GM18519 (cell line): Measurements from ENCODE around the gene BNC2.

Experiments
- ATAC-seq: cut with Tn5 transposase; IDR thresholded peaks from one replicate; pipeline ENCODE4 v1.9.1; 2021; ENCODE audit warnings: mild to moderate bottlenecking, moderate library complexity; ENCODE audit not compliant: unreplicated experiment, low FRiP score

BNC2 gene

DNA sequence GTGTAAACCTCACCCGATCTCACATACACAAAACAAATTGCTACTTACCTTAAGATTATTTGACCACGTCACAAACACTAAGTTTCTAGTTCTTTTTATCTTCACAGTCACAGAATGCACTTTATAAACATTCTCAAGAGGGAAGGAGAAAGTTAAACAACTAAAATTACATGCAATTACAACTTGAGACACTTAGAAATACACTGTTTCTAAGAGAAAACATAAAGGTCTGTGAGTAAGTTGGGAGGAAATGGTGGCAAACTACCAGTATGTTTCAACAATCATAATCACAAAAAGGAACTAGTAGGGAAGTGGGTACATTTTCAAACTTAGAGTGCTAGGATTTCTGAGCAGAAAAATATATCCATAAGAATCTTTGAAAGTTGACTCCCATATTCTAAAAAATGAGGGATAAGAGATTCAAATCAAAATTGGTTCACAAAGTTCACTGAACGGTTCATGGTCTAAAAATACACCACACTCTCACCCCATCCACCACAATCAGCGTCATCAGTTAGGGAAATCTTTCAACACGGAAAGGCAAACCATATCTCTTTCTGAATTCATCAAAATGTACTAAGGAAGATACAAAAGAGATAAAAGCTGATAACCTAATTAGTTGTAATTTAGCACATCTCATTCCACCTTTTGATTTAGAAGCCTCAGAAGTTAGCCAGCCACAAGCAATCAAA lies 182.6 kb downstream of the BNC2 start:
- no peak for ATAC-seq

DNA sequence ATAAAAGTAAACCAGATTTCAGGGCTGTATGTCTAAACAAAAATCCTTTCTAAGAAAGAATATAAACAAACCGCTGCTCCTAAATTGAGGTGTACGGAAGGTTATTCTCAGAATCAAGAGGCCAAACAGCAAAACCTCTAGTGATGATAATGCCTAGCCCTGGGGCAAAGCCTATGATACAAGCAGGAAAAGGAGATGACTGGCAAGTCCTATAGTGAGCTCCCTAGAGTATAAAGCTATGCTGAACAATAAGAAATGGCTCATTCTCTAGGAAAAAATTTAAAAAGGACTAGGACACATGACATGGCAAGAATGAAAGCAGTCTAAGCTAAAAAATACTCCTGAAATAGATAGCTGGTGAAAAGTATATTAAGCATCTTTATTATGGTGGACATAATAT lies 187.1 kb downstream of the BNC2 start:
- no peak for ATAC-seq

DNA sequence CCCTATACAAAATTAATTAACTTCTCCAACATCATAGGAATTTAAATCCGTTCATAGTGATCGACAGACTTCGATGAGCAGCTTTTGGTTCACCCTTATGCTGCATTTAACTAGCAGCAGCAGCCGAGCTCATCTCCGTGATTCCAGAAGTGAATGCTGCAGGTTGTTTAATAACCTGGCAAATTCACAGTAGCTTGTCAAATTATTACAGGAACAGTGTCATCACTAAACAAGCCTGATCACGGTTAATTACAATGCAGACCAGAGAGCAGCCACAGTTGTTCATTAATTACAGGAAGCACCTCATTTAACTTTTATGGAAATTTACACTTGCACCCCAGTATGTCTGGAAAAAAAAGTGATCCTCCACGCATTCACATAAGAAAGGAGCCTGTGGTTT lies 188.2 kb downstream of the BNC2 start:
- no peak for ATAC-seq

DNA sequence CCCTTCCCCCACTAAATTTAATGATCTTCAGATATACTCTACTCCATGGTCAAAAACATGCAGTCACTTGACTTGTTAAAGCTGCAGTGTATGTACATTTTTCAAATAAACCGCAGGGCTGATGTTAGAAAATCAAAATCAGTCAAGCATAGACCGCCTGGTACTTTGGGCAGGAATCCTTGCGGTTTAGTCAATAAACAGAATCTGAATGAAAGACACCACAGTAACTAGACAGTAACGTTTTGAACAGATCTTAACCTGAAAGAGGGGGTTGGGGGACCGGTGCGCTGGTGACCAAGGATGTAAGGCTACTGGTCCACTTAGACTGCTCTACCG lies 188.8 kb downstream of the BNC2 start:
- ATAC-seq, result no peak

DNA sequence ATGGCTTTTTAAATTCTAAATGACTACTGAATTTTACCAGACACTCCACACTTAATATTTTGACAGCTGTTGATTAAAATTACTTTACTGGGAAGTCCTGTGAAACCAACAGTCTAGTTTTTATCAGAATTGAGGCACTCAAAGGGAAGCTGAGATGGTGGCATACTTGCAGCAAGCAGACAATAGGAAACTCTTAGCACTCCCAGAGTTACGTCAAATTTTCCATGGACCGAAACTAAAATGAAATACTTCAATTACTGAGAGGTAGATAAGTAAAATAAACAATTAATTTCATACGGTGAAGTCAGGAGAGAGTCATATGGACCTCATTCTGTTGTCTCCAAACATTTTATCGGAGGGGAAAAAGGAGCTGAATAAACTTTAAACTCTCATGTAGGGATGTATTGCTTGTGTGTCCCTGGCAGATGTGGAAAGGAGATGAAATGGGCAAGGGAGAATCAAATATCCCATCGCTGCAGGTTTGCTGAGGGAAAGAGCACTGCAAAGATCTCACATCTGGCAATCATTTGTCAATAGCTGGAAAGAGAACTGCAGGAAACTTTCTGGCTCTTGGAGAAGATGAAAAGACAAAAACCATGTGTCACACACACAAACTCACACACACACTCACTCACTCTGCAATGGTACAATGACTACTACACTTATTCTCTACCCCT lies 189.4 kb downstream of the BNC2 start:
- no peak for ATAC-seq

DNA sequence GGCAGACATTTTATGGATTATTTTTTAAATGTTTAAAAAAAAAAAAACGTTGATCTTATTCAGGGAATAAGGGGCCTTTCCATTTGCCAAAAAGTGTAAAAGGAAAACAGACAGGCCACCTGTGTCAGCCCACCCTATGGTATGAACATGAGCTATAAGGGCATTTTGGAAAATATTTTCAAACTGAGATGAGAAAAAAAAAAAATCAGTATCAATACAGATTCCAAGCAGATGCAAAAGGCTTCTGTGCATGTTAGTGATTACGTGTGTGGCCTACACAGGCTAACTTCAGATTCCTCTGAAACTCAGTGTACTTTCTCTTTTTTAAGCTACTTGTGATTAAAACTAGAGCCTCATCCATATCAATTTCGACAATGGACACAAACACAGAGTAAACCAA lies 189.9 kb downstream of the BNC2 start:
- ATAC-seq, result no peak

DNA sequence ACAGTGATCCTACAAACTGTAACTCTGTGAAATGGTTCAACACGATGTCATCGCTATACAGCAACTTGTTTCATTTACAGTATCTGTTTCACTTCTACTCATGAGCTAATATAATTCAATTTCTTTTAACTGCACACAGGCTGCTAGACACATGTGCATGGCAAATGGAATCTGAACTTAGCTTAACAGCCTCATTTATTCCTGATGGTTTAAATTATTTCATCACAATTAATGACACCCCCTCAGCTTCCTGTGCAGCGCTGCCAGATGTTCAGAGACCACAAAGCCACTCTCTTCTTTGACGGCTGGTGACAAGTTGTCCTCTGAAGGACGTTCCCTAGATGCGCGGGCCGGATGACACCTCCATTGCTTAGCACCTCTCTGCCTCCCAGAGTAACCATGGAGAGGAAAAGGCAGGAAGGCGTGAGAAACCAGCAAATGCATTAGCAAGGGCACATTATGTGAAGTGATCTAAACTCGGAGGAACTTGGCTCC lies 191.1 kb downstream of the BNC2 start:
- ATAC-seq, result no peak

DNA sequence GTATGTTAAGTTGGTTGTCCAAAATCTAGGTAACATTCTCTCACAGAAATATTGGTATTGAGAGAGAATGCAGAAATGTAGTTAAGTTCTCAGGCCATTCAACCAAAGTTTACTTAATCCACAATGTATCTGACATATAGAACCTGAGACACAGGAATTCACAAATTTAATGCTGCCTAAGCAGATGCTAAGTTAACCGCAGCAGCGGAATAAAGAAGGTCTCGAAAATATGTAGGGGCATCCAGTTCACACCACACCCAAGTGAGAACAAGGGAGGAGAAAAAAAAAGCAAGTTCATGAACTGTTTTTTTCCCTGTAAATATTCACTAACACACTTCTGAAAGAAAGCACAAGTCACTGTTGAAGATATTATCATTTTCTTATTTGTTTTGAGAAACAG lies 194.0 kb downstream of the BNC2 start:
- no peak for ATAC-seq

DNA sequence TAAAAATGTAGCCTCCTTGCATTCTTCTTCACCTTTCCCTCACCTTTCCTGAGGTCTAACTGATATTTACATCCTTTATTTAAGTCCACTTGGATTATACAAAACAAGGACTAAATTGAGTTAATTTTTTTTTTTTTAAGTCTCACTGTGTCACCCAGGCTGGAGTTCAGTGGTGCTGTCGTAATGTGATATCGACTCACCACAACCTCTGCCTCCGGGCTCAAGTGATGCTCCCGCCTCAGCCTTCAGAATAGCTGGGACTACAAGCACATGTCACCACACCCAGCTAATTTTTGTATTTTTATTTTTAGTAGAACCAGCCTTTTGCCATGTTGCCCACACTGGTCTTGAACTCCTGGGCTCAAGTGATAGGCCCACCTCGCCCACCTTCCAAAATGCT lies 195.3 kb downstream of the BNC2 start:
- no peak for ATAC-seq

DNA sequence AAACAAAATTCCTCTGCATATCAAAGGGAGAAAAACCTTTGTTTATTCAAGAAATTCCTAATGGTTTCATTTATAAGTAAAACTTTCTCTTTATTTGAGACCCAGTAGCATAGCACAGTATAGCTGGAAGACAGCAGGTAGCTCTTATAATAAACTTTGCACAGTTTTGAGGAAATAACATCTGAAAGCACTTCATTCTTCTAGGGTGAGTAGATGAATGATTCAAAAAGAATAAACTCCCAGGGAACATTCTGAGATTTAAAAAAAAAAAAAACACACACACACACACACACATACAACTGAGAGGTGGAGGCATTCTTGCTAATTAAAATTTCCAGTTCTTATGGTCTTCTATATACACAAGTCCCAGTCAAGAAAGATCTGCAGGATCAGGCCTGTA lies 197.3 kb downstream of the BNC2 start:
- no peak for ATAC-seq

DNA sequence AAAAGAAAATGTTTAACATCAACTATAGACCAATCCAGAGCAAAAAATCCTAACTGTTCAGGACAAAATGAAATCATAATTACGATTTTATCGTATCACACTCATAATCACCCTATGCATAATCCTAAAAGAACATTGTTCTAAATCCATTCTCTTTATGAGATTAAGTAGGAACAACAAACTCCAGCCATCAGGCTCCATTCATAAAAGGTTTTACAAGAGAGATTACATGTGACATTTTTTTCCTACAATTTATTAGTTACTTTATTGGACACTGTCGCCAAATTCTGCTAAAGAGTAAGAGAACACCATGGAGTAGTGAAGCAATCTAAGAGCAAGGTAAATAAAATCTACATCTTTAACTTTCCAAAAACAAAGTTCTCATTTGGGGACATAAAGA lies 198.0 kb downstream of the BNC2 start:
- no peak for ATAC-seq

DNA sequence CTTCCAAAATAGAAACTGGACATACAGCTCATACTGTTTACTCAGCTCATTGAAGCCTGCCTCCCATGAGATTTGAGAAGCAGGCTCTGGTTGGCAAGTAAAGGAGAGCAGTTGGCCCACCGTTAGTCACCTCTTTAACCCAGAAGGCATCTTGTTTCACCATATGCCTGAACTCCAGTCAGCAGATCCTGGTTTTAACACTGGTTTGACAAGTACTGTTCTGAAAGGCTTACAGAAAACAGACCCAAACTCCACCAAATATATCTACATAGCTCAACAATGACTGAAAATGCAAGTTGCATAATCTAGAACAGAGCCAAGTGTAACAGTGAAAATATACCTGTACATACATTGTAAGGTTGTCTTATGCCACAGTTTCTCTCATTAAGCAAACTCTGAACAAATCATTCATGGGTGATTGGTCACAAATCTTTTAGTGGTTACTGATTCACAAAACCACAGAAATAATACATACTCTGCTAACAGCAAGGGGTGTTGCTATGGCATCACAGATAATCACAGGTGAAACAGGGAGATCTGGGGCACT lies 198.8 kb downstream of the BNC2 start:
- ATAC-seq, result no peak

DNA sequence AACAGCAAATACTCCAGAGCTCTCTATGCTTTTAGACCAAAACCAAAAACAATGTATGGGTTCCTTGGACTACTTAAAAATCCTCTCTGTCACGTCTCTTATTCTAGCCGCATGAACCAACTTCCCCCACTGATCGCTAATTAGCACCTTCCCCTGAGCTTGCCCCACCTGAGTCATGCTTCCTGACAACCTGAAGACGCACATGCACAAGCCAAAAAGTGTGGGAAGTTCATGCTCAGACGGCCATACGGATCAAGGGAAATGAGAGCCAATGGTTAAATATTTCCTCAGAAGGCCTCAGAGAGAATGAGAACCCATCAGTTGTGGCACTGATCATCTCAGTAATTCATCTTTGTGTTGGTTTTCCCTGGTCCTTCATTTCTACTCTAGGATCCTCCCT lies 199.7 kb downstream of the BNC2 start:
- ATAC-seq, result no peak

DNA sequence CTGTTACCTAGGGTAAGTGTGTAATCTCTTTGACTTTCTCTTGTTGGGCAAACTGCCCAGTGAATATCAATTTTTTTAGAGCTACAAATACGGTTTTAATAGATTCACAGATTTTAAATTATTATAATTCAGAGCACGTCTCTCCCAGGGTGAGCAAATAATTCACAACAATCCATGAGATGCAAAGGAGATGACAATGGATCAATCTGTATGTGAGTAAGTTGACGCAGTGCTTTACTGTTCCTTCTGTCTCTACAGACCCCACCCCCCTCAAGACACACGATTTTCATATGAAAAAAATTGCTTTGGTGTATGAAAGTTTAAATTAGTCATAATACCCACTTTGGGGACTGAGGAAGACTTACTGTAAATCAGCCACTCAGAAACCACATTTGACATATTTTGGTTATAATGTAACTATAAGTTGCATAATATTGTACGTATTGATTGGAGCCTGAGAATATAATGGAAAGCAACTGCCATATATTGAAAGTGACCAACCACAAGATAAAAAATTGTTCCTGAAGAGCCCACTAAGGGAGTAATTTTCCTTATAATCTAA lies 201.7 kb downstream of the BNC2 start:
- ATAC-seq, result no peak

DNA sequence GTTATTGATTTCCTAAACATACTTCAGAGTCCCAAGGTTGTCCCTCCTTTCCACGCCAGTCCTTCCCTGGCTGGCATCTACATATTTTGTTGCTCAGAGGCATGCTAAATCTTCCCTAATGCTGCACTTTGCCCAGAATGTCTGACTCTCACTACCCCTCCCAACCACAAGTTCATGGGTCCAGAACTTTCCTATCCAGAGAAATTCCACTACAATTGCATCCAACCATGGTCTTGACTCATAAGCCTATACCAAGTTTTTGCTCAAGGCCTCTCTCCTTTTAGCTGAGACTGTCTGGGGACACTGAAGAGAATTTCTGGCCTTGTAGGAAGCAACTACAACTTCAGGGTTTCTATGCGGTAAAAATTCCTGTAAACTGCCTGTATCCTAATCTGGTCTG lies 206.3 kb downstream of the BNC2 start:
- ATAC-seq, result no peak

DNA sequence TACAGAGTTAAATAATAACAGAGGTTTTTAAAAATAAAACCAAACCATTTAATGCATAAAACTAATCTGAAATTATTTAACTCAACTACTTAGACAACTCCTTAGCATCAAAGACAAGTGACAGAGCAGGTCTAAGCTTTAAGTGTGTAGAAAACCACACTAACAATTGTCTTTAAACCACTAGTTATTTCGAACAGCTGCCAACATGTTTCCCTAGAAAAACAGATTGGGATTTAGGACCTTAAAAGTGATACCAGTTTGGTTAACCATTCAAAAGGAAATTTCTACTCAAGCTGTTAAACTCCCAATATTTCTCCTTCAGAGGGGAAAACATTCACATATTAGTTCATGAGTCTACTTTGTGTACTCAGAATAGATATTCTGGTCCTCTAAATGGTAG lies 208.7 kb downstream of the BNC2 start:
- no peak for ATAC-seq

DNA sequence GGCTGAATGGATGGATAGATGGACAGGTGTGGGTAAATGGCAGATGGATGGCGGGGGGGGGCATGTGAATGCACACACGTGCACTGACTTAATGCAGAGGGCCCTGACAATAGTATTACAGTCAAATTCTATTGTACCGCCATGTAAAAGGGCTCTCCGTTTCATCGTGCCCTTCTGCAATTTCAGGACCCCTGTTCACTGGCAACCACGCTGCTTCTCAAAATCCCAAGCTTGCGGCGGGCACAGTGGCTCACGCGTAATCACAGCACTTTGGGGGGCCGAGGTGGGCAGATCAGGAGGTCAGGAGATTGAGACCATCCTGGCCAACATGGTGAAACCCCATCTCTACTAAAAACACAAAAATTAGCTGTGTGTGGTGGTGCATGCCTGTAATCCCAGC lies 211.4 kb downstream of the BNC2 start:
- ATAC-seq, result no peak

DNA sequence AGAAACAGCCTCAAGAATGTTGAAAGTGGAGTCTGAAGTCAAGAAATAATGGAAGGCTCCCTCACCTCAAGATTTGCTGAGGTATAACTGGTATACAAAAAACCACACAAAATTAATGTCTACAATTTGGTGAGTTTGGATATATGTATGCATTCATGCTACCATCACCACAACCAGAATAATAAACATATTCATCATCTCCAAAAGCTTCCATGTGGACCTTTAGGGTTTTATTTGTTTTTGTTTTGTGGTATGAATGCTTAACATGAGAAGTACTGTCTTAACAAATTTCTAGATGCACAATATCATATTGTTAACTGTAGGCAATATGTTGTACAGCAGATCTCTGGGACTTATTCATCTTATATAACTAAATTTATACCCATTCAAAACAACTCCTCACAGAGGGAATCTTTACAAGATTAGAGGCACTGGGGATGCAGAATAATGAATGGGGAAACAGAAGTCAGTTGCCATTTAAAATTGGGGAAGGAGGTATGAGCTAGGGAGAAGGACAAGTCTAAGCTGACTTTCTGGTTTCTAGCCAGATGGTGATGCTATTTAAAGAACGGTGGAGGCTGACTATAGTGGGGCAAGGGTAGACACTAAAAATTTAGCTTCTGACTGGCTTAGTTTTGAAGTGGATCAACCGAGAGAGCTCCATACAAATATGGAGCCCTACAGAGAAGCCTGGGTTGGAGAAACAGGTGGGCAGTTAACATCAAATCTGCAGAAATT lies 213.9 kb downstream of the BNC2 start:
- ATAC-seq, result no peak

DNA sequence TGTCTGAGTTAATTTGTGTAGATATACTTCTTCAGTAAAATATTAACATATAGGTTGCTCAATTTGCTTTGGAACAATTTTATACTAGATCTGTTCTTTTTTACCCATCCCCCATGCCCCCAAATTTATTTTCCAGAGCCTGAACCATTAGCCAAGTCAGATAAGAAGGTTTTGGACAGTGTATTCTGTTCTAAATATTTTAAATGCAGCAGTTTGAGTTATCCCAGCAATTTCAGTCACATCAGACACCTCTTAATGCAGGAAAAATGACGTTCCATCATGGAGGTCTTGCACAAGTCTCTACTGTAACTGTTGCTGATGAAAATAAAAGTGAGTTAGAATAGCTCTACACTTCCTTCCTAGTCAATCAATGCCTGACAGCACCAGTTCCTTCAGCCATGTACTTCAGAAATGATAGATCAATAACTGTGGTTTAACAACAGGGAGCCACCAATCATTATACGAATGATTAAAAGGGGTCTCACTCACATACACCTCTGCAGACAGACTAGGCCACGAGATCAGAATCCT lies 215.8 kb downstream of the BNC2 start:
- no peak for ATAC-seq

DNA sequence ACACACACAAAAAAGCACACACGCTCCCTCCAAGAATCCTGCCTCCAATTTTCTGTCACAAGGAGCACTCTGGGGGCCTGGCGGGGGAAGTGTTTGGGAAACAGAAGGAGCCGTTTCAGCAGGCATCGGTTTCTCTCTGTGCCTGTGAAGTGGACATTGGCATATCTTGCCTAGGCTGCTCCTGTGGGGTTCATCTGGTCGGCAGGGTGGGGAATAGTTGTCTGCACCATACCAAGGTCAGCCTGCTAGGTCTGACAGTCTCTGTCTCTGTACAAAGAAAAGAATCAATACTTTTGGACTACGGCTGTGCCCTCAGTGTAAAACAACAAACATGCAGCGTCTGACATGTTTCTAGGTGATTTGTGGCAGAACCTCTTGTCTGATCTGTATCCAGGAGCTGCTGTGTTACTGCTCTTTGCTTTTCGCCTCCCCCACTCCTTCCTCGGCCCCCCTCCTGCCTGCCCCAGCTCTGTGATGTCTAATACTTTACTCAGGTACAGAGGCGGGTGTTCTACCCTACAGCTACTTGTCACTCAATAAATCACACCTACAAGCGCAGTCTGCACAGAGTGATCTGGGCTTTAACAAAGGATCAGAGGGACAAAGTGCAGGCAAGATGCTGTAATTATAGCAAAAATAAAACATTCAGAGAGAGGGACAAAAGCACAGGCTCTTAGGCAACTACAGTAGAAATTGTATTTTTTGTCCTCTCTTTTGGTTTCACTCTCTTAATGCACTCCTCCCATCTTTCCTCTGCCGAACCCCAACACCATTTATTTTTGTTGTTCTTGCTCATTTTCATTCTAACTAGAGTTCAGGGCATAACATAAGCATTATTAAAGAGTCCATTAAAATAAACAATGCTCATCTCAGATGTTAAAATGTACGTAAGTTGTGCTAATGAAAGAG lies 216.7 kb downstream of the BNC2 start:
- no peak for ATAC-seq
